Epidermal melanocyte (primary cell): ENCODE results near the gene RARA.

Source experiments
- DNase-seq: peaks from one replicate; pipeline ENCODE4 v3.0.0; 2011; ENCODE audit warnings: low spot score; ENCODE audit not compliant: insufficient read length

The RARA gene

GRCh38 chr17:40327735-40328385 lies 18.9 kb downstream of the RARA start:
- DNase-seq, result no peak

- no peak for DNase-seq
These were observed 19.4 kb downstream of the RARA start for GRCh38 chr17:40328386-40328766.

- DNase-seq, result no peak
These were observed 21.1 kb downstream of the RARA start for GRCh38 chr17:40329839-40330794.

- no peak for DNase-seq
These were observed 22.0 kb downstream of the RARA start for GRCh38 chr17:40330850-40331470.

- DNase-seq, result peak; percentile 84
These were observed 23.0 kb downstream of the RARA start for GRCh38 chr17:40331743-40332641.

- DNase-seq, result no peak
These were observed 24.9 kb downstream of the RARA start for GRCh38 chr17:40333781-40334448.

GRCh38 chr17:40335620-40336019 lies 26.6 kb downstream of the RARA start:
- DNase-seq, result no peak

- DNase-seq, result no peak
These were observed 28.4 kb downstream of the RARA start for GRCh38 chr17:40337351-40337750.

GRCh38 chr17:40338058-40338457 lies 29.1 kb downstream of the RARA start:
- no peak for DNase-seq

- DNase-seq, result no peak
These were observed 30.1 kb downstream of the RARA start for GRCh38 chr17:40338941-40339649.

- no peak for DNase-seq
These were observed 31.3 kb downstream of the RARA start for GRCh38 chr17:40340327-40340726.

- DNase-seq, result peak; percentile 57
These were observed 32.2 kb downstream of the RARA start for GRCh38 chr17:40340880-40341807.

- DNase-seq, result peak; percentile 75
These were observed 33.0 kb downstream of the RARA start for GRCh38 chr17:40341808-40342503.

- no peak for DNase-seq
These were observed 33.7 kb downstream of the RARA start for GRCh38 chr17:40342504-40343218.

- DNase-seq, result no peak
These were observed 34.5 kb downstream of the RARA start for GRCh38 chr17:40343219-40344119.

- DNase-seq, result no peak
These were observed 35.6 kb downstream of the RARA start for GRCh38 chr17:40344421-40345160.
